ENCODE measurements around the gene VKORC1. TPM values are rescaled to one million over a fixed set of nuclear protein-coding genes. Genes with fewer than 3 reads are reported as not detected.

VKORC1 gene
- total and polyA plus RNA-seq, 4 donors: 29.9 to 519 (median 263) TPM

DNA sequence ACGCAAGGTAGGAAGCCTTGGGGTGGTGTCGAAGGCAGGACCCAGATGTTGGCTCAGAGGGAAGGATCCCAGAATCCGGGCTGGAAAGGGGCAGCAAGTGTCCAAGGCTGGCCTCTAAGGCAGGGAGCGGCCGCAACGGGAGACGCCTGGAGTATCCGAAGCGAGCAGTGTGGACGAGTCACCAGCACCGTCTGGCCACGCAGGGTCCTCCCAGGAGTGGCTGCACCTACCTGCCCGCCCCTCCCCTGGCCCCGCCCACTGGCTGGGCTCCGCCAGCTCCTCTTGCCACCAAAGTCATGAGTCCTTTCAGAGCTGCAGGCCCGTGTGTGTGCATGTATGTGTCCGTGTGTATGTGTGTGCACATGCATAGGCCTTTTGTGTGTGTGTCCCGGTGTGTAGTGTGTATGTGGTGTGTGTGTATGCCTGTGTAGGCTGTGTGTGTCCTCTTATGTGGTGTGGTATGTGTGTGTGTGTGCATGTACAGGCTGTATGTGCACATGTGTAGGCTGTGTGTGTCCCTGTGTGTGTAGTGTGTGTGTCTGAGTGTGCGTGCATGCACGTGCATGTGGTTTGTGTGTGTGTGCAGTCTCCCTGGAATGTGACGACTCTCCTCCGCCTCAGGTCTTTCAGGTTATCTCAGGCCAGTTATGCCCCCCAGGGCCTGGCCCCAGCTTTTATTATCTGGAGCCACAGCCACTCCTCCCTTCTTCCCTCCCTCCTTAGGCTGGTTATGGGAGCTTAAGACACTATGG lies 41.1 kb upstream of the VKORC1 start, which contains the start of gene PRSS8 (continued):
- TF ChIP-seq, protein P1, sequence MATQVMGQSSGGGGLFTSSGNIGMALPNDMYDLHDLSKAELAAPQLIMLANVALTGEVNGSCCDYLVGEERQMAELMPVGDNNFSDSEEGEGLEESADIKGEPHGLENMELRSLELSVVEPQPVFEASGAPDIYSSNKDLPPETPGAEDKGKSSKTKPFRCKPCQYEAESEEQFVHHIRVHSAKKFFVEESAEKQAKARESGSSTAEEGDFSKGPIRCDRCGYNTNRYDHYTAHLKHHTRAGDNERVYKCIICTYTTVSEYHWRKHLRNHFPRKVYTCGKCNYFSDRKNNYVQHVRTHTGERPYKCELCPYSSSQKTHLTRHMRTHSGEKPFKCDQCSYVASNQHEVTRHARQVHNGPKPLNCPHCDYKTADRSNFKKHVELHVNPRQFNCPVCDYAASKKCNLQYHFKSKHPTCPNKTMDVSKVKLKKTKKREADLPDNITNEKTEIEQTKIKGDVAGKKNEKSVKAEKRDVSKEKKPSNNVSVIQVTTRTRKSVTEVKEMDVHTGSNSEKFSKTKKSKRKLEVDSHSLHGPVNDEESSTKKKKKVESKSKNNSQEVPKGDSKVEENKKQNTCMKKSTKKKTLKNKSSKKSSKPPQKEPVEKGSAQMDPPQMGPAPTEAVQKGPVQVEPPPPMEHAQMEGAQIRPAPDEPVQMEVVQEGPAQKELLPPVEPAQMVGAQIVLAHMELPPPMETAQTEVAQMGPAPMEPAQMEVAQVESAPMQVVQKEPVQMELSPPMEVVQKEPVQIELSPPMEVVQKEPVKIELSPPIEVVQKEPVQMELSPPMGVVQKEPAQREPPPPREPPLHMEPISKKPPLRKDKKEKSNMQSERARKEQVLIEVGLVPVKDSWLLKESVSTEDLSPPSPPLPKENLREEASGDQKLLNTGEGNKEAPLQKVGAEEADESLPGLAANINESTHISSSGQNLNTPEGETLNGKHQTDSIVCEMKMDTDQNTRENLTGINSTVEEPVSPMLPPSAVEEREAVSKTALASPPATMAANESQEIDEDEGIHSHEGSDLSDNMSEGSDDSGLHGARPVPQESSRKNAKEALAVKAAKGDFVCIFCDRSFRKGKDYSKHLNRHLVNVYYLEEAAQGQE (IDR thresholded peaks at IDR 0.05): no peak
- TF ChIP-seq TAF1 (conservative IDR thresholded peaks at IDR 0.05): no peak

DNA sequence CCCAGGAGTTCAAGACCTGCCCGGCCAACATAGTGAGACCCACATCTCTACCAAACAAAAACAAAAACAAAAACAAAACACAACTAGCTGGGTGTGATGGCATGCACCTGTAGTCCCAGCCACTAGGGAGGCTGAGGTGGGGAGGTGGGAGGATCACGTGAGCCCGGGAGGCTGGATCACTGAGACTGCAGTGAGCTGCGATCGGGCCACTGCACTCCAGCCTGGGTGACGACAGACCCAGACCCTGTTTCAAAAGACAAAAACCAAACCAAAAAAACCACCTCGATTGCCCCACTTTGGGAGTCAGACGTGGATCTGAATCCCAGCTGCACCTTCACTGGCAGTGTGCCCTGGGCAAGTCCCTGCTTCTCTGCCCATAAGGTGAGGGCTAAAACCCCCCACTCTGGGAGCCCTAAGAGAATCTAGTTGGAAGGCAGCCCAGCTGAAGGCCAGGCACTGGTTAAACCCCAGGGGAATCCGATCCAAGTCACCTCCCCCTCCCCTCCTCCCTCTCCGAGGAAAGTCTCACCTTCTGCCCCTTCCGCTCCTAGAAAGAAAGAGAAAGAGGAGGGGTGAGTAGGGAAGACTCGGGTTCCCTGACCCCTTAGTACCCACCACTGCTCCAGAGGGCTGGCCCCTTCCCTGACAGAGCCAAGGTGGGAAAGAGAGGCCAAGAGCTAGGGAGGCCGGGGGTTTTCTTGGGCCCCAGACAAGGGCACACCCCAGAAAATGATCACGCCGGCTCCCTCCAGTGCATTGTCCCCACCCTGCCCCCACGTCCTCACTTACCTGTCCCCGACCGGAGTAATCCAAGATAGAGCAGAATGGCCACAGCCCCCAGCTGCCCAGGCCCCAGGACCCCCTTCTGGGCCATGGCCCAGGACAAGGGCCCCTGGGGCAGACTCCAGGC lies 40.3 kb upstream of the VKORC1 start:
- TF ChIP-seq GABPA (IDR thresholded peaks at IDR 0.05 in 1 of 2, conservative IDR thresholded peaks at IDR 0.05 in 1 of 2) (no peak), TAF1 (conservative IDR thresholded peaks at IDR 0.05) (peak; percentile 30), YY1 (IDR thresholded peaks at IDR 0.05) (no peak), NR2F2 (IDR thresholded peaks at IDR 0.05) (no peak), FOXA1 (IDR thresholded peaks at IDR 0.05) (no peak), SP1 (IDR thresholded peaks at IDR 0.05) (no peak), HNF4G (IDR thresholded peaks at IDR 0.05) (no peak), HNF4A (conservative IDR thresholded peaks at IDR 0.05) (peak in 1 of 2 donors; percentile 29), RXRA (IDR thresholded peaks at IDR 0.05) (peak in 1 of 2 donors; percentile 34), RAD21 (IDR thresholded peaks at IDR 0.05) (no peak)
- TF ChIP-seq, protein P2, sequence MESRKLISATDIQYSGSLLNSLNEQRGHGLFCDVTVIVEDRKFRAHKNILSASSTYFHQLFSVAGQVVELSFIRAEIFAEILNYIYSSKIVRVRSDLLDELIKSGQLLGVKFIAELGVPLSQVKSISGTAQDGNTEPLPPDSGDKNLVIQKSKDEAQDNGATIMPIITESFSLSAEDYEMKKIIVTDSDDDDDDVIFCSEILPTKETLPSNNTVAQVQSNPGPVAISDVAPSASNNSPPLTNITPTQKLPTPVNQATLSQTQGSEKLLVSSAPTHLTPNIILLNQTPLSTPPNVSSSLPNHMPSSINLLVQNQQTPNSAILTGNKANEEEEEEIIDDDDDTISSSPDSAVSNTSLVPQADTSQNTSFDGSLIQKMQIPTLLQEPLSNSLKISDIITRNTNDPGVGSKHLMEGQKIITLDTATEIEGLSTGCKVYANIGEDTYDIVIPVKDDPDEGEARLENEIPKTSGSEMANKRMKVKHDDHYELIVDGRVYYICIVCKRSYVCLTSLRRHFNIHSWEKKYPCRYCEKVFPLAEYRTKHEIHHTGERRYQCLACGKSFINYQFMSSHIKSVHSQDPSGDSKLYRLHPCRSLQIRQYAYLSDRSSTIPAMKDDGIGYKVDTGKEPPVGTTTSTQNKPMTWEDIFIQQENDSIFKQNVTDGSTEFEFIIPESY (IDR thresholded peaks at IDR 0.05): no peak
- TF ChIP-seq, protein P3, sequence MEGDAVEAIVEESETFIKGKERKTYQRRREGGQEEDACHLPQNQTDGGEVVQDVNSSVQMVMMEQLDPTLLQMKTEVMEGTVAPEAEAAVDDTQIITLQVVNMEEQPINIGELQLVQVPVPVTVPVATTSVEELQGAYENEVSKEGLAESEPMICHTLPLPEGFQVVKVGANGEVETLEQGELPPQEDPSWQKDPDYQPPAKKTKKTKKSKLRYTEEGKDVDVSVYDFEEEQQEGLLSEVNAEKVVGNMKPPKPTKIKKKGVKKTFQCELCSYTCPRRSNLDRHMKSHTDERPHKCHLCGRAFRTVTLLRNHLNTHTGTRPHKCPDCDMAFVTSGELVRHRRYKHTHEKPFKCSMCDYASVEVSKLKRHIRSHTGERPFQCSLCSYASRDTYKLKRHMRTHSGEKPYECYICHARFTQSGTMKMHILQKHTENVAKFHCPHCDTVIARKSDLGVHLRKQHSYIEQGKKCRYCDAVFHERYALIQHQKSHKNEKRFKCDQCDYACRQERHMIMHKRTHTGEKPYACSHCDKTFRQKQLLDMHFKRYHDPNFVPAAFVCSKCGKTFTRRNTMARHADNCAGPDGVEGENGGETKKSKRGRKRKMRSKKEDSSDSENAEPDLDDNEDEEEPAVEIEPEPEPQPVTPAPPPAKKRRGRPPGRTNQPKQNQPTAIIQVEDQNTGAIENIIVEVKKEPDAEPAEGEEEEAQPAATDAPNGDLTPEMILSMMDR (IDR thresholded peaks at IDR 0.05; ENCODE audit: low read depth, low read length, missing input control): no peak
- 27% methylated on average over 18 of the region's 18 CpGs for WGBS
- Histone ChIP-seq H3K27ac (ENCODE audit: low read depth in 1 of 2, low read length in 2 of 2) (peak overlapping the region; percentile 53 to 74), H3K4me3 (ENCODE audit: low read depth in 1 of 3, low read length in 3 of 3) (peak overlapping the region; percentile 37 to 62 (median 42)), H3K27me3 (ENCODE audit: control insufficient read depth in 4 of 4, insufficient read depth in 4 of 4, low read length in 3 of 4) (no peaks in the 10 kb centered on the region), H3K36me3 (ENCODE audit: control insufficient read depth in 4 of 4, insufficient read depth in 3 of 4, low read depth in 1 of 4, low read length in 3 of 4) (peaks cover 8 to 22% (median 11%) of the 10 kb centered on the region in 4 donors), H3K9ac (ENCODE audit: low read depth in 1 of 2, low read length in 2 of 2) (peak overlapping the region; percentile 13 to 21), H3K9me3 (ENCODE audit: control insufficient read depth in 4 of 4, low read length in 3 of 4) (no peaks in the 10 kb centered on the region), H3K4me1 (ENCODE audit: control insufficient read depth in 4 of 4, insufficient read depth in 4 of 4, low read length in 3 of 4) (peaks cover 0 to 18% (median 5%) of the 10 kb centered on the region in 4 donors)
- DNase-seq (ENCODE audit: low spot score): no peak

Measured in liver (tissue), 9 donors.